Pancreas (tissue), 10 donors: ENCODE data around the gene C11orf71. TPM values are rescaled to one million over a fixed set of nuclear protein-coding genes. Genes with fewer than 3 reads are reported as not detected.
A peak's percentile ranks its signal among the peaks of the same experiment; 100 is the strongest.

Experiments
- ATAC-seq, 4 donors: fragments of 200-7000 bp; cut with Tn5 transposase; one replicate each; pipeline versions ENCODE4 v1.8.0 to v1.9.1; 2020; ENCODE audit warnings: mild to moderate bottlenecking in 4 of 4, moderate library complexity in 4 of 4
- DNase-seq, 6 donors: peaks; one replicate each; pipeline ENCODE4 v3.0.0-alpha.2; 2020
- FAIRE-seq: peaks from 2 replicates; lab custom pipeline; 2012; peaks lifted over from hg19 to GRCh38; lab: Jason Lieb, UNC
- H3K27ac ChIP-seq, 4 donors: fragments of 200-600 bp; sonication (generic); 1 replicate in 3 of 4; 2 replicates in 1 of 4; pipeline versions ENCODE4 v1.5.0 to v1.8.0; 2020
- H3K27me3 ChIP-seq, 4 donors: fragments of 200-600 bp; one replicate each; pipeline ENCODE4 v1.8.0; 2021
- H3K36me3 ChIP-seq, 3 donors: fragments of 200-600 bp; sonication (generic) in 1 of 3; one replicate each; pipeline versions ENCODE4 v1.5.0 to v1.8.0; 2020 to 2021
- H3K4me1 ChIP-seq, 3 donors: fragments of 200-600 bp; one replicate each; pipeline ENCODE4 v1.8.0; 2021
- H3K4me3 ChIP-seq, 4 donors: fragments of 200-600 bp; sonication (generic) in 2 of 4; one replicate each; pipeline versions ENCODE4 v1.5.0 to v1.8.0; 2020 to 2021
- H3K9me3 ChIP-seq, 4 donors: fragments of 200-600 bp; one replicate each; pipeline ENCODE4 v1.8.0; 2021
- WGBS, 2 donors: extraction: QIAGEN DNeasy Blood & Tissue Kit; methylation state at CpG; one replicate each; pipeline ENCODE4 v1.1.7; 2013; 5-methylcytosine and 5-hydroxymethylcytosine counted together
- intact Hi-C, 3 donors: fragments of 100-400 bp; cut with DNase I; formaldehyde crosslinking; loops; one replicate each; pipeline versions ENCODE4 v1.11.1 to v1.14.2; 2022
- polyA plus RNA-seq, 2 donors: library from polyadenylated mRNA; stranded (reverse); fragments of 200-250 nt; gene quantifications; one replicate each; pipeline ENCODE4 v1.2.3, GENCODE V29; 2013
- total RNA-seq, 6 donors: library from RNA; stranded (reverse); fragmentation: NEBNext Ultra II Directional in 4 of 6; extraction: Animal tissue kit (Norgen Biotek cat#: 25700) in 4 of 6; gene quantifications; one replicate each; pipeline versions ENCODE4 v1.2.1 to v1.2.4, GENCODE V29; 2021 to 2023
- TF ChIP-seq, protein P1 (sequence below), 4 donors: fragments of 200-600 bp; sonication (generic) in 3 of 4; IDR thresholded peaks; one replicate each; pipeline versions ENCODE4 v1.5.0 to v1.8.0; 2021; ENCODE audit warnings: antibody characterized with exemption in 4 of 4
- donor health status: healthy with polysubstance abuse.
- donor health status: DM: no; HTN: no; CAD: no; lungs with moderate emphysema.
- donor health status: DM: no; HTN: no; CAD: no.
- donor health status: control.
- donor health status: control.
- donor health status: Bipolar disorder and iron deficiency.
- donor health status: DM: yes; HTN: yes; CAD: no.
- donor health status: DM: no; HTN: no; CAD: no.
- donor health status: DM: no; HTN: no; CAD: no.
- donor health status: DM: yes; HTN: yes; CAD: no.

The C11orf71 gene
- total and polyA plus RNA-seq, 8 donors: 4.7 to 11.3 (median 5.6) TPM

DNA sequence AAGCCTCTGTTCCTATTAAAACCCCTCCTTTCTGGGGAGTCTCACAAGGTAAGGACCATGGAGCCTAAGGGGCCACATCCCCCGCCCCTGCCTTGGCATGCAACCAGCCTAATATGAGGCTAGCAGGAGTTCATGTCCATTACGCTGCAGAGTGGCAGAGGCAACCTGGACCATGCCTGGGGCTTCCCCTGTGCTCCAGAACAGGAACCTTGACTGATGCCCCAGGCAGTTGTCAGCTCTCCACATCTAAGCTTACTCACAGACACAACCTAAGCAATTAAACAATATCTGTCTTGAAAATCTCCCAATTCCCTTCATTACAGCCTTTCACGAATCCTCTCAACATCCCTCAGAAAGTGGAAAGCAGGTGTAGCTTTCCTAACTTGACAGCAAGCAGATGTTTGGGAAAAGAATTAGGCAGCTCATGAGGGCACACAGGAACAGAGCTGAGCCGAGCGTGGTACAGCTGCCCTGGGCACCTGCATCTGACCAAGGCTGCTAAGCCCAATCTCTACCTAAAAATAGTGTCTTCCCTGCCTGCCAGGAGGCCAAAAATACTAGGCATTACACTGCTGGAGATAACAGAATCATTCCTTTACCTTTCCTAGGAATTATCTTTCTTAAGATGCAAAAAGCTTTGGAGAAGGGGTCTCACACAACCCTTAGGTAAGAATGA lies 20.8 kb downstream of the C11orf71 start:
- no peak overlapping the region for H3K27ac ChIP-seq
- DNase-seq (no peak), ATAC-seq (no peak), FAIRE-seq (no peak)
- no peaks in the 10 kb centered on the region for H3K36me3 ChIP-seq
- H3K27me3 ChIP-seq: no peaks in the 10 kb centered on the region
- no peak overlapping the region for H3K4me3 ChIP-seq
- TF ChIP-seq, protein P1, sequence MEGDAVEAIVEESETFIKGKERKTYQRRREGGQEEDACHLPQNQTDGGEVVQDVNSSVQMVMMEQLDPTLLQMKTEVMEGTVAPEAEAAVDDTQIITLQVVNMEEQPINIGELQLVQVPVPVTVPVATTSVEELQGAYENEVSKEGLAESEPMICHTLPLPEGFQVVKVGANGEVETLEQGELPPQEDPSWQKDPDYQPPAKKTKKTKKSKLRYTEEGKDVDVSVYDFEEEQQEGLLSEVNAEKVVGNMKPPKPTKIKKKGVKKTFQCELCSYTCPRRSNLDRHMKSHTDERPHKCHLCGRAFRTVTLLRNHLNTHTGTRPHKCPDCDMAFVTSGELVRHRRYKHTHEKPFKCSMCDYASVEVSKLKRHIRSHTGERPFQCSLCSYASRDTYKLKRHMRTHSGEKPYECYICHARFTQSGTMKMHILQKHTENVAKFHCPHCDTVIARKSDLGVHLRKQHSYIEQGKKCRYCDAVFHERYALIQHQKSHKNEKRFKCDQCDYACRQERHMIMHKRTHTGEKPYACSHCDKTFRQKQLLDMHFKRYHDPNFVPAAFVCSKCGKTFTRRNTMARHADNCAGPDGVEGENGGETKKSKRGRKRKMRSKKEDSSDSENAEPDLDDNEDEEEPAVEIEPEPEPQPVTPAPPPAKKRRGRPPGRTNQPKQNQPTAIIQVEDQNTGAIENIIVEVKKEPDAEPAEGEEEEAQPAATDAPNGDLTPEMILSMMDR (IDR thresholded peaks at IDR 0.05): no peak
- H3K4me1 ChIP-seq: no peaks in the 10 kb centered on the region
- intact Hi-C loops: no loop called here
- 71 to 79% methylated on average over 5 of the region's 5 CpGs for WGBS, 2 donors
- no peaks in the 10 kb centered on the region for H3K9me3 ChIP-seq

DNA sequence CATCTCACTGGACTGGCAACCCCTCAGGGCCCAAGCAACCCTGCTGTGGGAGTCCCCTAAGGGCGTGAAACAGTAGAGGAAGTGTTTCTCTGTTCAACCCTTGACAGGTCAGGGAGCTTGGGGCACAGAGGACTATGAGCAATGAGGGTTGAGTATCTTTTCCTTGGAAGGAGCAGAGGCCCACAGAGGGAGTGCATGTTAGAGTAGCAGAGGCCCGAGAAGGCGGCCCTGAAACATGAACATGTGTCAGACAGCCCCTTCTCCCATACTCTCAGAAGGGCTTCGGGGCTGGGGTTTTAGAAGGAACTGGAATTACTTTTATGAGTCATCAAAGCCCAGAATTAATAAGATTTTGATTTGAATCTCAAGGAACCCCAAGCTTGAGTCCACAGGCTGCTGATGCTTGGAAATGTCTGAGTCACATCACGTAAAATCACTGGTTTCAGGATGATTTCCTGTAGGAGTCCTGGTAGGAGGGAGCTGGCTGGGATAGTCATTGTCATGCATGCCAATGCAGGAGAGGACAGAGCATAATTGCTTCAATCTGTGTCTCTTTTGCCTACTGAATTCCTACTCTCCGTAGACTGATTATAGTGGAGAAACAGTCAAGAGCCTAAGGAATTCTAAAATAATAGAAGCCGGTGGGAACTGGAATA lies 22.6 kb downstream of the C11orf71 start:
- FAIRE-seq (no peak), ATAC-seq (no peak)

DNA sequence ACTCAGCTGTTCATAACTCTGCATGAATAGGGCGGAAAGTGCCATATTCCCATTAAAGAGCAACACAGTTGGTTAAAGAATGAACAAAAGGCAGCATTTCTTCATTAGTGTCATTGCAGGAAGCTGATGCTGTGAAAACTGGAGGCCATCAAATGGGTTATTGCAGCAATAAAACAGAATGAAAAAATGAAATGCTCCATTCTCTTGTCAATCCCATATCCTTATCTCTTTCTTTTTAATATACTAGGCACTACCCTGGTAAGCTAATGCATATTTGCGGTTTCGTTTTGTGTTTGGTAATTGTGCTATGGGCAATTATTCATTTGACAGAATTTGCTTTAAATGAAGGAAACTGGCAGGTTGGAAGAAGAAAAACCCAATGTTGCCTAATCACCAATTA lies 25.3 kb downstream of the C11orf71 start:
- Histone ChIP-seq H3K27ac (no peak overlapping the region), H3K4me3 (no peak overlapping the region), H3K4me1 (no peaks in the 10 kb centered on the region), H3K27me3 (peaks cover 0 to 4% (median 0%) of the 10 kb centered on the region in 4 donors), H3K36me3 (no peaks in the 10 kb centered on the region), H3K9me3 (no peaks in the 10 kb centered on the region)
- no peak for ATAC-seq
- FAIRE-seq: no peak
- 85 to 89% methylated on average over 3 of the region's 3 CpGs for WGBS, 2 donors
- DNase-seq: no peak
- TF ChIP-seq, protein P1 (IDR thresholded peaks at IDR 0.05): no peak
- intact Hi-C loops: no loop called here

More for the DNA sequence above, 22.6 kb downstream of the C11orf71 start:
- DNase-seq: no peak
- Histone ChIP-seq H3K36me3 (no peaks in the 10 kb centered on the region), H3K4me3 (no peak overlapping the region), H3K4me1 (no peaks in the 10 kb centered on the region), H3K27ac (no peak overlapping the region), H3K9me3 (no peaks in the 10 kb centered on the region), H3K27me3 (no peaks in the 10 kb centered on the region)
- intact Hi-C loops: no loop called here
- 90 to 93% methylated on average over 7 of the region's 7 CpGs for WGBS, 2 donors
- TF ChIP-seq, protein P1 (IDR thresholded peaks at IDR 0.05): no peak

DNA sequence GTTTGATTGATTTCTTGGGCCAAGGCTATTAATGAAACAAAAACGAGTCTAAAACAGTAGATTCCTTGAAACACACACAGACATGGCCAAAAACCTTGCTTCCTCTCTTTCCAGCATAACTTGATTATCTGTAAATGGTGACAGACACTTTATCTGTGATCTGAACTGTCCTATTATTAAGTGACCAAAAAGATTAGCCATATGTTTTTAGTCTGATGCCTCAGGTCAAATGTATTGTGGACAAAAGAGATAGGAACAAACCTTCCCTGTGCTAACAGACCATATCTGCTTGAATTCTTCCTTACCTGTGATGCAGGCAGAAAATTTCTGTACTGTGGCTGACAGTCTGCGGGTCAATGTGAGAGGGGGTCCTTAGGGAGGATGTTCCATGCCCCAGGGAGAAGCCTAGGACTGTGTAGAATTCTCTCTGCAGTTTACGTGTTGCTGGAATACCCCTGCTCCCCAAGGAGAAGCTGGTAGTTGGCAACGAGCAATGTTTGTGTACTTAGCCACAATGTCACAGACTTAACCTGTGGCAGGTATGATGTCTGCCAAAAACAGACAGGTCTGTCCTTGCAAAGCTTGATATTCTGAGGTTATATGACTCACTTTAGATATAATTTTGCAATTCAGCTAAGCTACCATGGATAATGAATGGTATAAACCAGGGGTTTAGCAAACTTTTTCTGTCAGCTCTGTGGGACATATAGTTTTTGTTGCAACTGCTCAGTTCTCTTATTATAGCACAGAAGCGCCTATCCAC lies 31.2 kb downstream of the C11orf71 start:
- no peaks in the 10 kb centered on the region for H3K4me1 ChIP-seq
- H3K27ac ChIP-seq: no peak overlapping the region
- intact Hi-C loops: no loop called here
- DNase-seq (no peak), ATAC-seq (peak in 3 of 4 donors; percentile 26 to 27 (median 27)), FAIRE-seq (no peak)
- TF ChIP-seq, protein P1 (IDR thresholded peaks at IDR 0.05): no peak
- H3K36me3 ChIP-seq: no peaks in the 10 kb centered on the region
- no peaks in the 10 kb centered on the region for H3K9me3 ChIP-seq
- H3K27me3 ChIP-seq: peaks cover 0 to 7% (median 1%) of the 10 kb centered on the region in 4 donors
- 40 to 42% methylated on average over 5 of the region's 5 CpGs for WGBS, 2 donors
- H3K4me3 ChIP-seq: no peak overlapping the region
